Erythroblast (primary cell): ENCODE measurements around the gene ZNF200.
"Not testable (repeated sequence)": the region's sequence is repeated elsewhere in the genome, so short reads cannot be mapped to it uniquely, and the experiment has no call there.

Experiments used
- DNase-seq, 2 experiments: peaks; one replicate each; lab custom pipeline; 2025; lab: John Stamatoyannopoulos, UW
- GATA1 ChIP-seq: IDR thresholded peaks from 2 replicates; pipeline ENCODE4 v1.6.1; 2011; ENCODE audit warnings: low read depth, mild to moderate bottlenecking, control low read depth, low read length, moderate library complexity
- POLR2A ChIP-seq: IDR thresholded peaks from 2 replicates; pipeline ENCODE4 v1.6.1; 2011; ENCODE audit warnings: mild to moderate bottlenecking, low read length

The ZNF200 gene

DNA sequence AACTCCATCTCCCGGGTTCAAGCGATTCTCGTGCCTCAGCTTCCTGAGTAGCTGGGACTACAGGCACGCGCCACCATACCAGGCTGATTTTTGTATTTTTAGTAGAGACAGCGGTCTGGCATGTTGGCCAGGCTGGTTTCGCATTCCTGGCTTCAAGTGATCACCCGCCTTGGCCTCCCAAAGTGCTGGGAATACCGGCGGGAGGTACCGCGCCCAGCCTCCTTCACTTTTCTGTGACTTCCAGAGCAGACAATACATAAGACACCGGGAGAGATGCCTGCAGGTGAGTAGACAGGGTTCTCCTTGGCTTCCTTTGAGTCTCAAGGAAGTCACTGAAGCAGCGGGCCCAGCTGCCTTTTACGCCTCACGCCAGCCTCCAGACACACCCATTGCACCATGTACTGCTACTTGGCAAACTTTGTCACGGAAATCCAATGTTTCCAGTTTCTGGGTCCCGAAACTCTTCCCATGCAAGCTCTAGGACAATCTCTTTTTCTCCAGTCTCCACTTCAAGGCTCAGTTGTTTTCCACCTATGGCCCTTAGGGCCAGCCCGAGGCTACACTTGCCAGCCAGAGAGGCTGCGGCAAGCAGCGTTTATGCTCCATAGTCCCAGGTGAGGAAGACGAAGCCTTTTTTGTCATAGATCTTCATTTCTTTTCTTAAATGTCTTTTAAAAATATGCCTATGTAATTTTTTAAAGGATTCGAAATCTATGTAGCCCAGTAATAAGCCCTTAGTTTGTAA, 47.8 kb downstream of the ZNF200 start:
- TF ChIP-seq GATA1 = no peak
- no peak for TF ChIP-seq POLR2A
- DNase-seq = no peak

DNA sequence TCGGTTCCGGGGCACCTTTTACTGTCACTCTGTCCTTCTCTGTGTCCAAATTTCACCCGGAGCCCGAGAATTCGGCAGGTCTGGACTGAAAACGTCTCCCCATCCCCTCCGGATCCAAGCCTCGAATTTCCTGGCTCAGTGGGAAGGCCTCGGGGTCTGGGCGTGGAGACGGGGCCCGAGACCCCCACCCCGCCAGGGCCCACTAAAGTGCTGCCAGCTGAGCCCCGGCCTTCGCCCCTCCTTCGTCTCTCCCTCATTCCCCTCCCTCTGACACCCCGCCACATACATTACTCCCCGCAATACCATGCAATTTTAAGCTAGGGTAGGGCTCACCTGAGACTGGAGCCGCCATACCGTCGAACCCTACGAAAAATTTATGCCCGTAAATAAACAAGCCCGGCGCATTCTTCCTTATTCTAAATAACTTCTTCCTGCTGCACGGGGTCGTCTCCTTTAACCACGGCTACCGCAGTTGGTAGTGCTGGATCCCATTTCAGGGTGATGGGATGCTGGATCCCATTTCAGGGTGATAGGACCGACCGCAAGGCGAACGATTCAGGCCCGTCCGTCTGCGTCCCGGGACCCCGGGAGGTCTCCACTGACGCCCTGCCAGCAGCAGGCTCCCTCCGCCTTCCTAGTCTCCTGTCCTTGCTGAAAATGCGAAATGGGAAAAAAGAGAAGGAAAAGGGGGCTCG, 51.4 kb downstream of the ZNF200 start:
- TF ChIP-seq POLR2A (no peak), GATA1 (no peak)
- peak in 1 of 2 experiments; percentile 40 for DNase-seq

DNA sequence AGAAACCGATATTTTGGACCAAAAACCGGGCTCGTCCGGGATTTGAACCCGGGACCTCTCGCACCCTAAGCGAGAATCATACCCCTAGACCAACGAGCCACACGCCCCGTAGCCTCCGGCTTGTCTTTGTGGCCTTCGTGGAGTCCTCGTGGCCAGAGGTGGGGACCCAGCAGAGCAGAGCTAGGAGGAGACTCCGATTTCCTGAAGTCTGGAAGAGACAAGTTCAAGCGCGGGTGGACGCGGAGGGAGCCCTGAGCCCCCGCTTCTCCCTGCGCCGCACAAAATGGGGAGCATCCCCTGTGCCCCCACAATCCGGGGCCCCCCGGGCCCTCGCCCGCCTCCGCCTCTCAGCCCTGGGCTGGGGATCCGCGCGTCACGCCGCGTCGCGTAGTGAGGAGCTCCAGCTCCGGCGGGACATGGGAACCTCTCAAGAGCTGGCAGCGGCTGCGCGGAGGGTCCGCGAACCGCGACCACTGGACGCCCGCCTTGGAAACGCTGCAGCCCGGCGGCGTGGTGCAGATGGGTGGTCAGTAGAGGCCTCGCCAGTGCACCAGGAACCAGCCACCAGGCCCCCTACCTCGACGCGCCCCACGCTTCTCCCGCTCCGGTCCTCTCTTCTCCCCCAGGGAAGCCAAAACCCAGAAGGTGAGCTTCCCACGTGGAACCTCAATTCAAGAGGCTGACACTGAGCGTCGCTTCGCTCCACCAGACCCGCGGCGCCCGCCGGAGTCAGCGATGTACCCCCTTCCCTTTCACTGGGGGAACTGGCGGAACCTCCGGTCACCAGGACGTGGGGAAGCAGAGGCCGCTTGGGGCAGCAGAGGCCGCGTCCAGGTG, 52.1 kb downstream of the ZNF200 start:
- TF ChIP-seq GATA1 = no peak
- TF ChIP-seq POLR2A = no peak
- peak; percentile 66 to 70 for DNase-seq

DNA sequence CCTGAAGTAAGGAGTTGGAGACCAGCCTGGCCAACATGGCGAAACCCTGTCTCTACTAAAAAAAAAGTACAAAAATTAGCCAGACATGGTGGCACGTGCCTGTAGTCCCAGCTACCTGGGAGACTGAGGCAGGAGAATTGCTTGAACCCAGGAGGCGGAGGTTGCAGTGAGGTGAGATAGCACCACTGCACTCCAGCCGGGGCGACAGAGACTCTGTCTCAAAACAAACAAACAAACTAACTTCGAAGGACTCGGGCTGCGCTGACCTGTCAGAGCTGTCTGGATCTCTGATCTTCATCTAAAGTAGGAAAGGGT, 52.7 kb downstream of the ZNF200 start:
- not testable (repeated sequence) for DNase-seq

DNA sequence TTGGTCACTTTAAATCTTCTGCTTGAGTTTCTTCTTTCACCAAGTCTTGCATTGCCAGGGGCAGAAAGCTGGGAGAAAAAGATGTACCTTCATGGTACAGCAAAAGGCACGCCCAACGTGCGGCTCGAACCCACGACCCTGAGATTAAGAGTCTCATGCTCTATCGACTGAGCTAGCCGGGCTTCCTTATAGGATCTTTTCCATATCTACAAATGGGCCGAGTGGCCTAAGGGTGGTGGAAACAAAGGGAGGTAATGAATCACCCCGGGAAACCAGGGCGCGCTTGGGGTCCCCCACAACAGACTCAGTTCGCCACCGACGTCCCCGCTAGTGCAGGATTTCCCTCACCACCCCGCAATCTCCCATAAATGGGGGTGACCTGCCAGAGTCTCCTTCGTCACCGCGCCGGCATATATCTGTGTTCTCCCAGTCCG, 54.5 kb downstream of the ZNF200 start:
- TF ChIP-seq POLR2A = no peak
- no peak for TF ChIP-seq GATA1
- DNase-seq = peak in 1 of 2 experiments; percentile 20

DNA sequence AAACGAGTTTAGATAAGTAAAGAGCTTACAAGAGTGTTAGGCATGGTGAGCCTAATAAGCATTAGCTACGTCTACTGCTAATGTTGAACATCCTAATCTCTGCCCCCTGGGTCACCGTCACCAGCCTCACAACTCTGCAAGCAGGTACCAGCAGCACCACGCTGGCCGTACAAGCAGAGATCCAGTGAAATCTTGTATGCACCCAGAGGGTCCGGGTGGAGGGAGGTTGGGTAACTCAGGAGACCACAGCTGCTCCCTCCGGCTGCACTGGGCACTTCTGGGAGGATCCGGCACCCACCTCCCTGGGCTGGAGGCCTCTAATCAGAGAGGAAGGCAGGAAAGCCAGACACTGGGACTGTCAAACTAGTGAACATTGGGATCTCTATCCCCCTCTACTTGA, 55.3 kb downstream of the ZNF200 start:
- no peak for TF ChIP-seq POLR2A
- no peak for TF ChIP-seq GATA1
- no peak for DNase-seq

DNA sequence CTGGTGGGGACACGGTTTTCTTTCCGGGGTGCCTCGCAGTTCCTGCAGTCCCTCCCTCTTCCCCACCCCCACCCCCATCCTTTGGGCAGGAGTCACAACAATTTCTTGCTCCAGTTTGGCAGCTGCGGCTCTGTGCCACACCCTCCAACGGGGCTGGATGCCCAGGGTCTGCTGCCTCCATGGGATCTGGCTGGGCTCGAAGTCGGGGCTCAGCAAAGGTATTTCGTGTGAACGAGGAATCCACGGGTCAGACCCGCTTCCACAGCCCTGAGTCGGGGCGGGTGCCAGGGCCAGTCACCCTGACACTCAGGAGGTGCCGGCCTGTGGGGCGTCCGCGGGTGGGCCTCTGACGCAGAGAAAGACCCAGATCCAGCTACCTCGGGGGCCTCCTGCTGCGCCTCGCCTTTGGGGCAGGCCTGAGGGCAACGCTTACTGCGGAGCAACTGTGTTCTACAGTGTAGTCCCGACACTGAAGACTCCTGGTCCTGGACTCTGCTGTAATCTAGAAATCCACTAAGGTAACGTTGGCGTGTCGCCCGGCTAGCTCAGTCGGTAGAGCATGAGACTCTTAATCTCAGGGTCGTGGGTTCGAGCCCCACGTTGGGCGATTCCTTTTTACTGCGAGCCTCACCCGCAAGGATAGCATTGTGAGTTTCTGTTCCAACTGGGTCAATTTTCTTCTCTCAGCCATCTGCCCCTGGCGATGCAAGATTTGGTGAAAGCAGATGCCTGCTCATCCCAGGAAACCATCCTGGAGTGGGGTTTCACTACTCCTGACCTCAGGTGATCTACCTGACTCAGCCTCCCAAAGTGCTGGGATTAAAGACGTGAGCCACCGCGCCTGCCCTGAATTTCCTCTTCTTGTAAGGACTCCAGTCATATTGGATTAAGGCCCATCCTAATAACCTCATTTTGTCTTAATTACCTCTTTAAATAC, 59.5 kb downstream of the ZNF200 start:
- DNase-seq = peak; percentile 71 to 78
- TF ChIP-seq GATA1 = no peak
- no peak for TF ChIP-seq POLR2A

DNA sequence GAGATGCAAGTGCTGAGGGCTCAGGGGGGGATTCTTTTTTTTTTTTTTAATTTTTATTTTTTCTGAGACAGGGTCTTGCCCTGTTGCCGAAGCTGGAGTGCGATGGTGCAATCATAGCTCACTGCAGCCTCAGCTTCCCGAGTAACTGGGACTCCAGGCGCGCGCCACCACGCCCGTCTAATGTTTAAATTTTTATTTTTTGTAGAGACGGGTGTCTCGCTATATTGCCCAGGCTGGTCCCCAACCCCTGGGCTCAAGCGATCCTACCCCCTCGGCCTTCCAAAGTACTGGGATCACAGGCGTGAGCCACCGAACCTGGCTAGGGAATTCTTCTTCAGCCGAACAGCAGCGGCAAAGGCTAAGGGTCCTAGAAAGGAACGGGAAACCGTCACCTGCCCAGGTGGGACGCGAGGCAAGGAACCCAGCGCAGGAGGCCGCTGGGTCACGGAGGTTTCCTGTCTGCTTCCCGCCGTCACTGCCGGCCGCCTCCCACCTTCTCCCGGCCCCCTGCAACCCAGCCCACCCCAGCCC, 60.3 kb downstream of the ZNF200 start:
- TF ChIP-seq GATA1 = no peak
- no peak for TF ChIP-seq POLR2A
- no peak for DNase-seq

DNA sequence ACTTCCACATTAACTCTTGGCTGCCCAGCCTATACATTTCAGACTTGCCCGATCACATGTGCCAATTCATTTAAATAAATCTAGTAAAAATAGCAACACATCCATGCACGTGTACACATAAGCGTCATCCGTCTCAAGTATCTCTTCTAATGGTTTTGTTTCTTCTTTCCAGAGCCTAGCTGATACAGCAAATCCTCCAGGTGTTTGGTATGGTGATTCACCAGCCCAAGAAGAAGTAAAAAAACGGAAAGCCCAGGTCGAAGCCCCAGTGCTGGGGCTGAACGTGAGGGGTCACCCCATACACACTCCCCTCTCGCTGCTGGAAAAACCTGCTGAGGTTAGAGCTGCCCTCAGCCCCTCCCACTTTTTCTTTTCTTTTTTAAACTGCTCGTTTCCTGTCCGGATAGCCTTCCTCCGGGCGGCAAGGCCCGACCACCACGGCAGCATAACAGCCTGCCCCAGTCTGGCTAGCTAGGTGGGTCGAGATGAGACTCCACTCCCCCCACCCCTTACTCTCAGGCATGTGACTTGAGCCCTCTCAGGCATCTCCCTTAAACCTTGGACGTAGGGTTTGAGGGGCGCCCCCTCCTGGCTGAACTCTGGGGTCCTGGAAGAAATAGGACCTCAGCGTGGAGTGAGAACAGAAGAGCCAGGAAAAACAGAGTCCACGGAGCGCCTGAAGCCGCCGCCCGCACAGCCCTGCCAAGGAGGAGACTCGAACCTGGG, 60.9 kb downstream of the ZNF200 start:
- TF ChIP-seq POLR2A = no peak
- no peak for TF ChIP-seq GATA1
- peak; percentile 58 to 64 for DNase-seq
